A673 (cell line): ENCODE results near the gene IFNAR1.

ENCODE experiments used
- CTCF ChIP-seq: fragments of 300-800, 200-600 bp; sonication (generic); conservative IDR thresholded peaks from 2 replicates; pipeline ENCODE4 v1.5.1; 2017; ENCODE audit warnings: low read depth, mild to moderate bottlenecking, antibody characterized with exemption, low read length, moderate library complexity, mixed read lengths
- EZH2 ChIP-seq: fragments of 200-600 bp; sonication (generic); IDR thresholded peaks from 2 replicates; pipeline ENCODE4 v1.6.1; 2017; ENCODE audit warnings: borderline replicate concordance, low read depth, mild to moderate bottlenecking, mixed read lengths, antibody characterized with exemption, low read length; ENCODE audit not compliant: poor library complexity, severe bottlenecking

- TF ChIP-seq CTCF = no peak
- no peak for TF ChIP-seq EZH2
Observed at GRCh38 chr21:33327326-33327725, 2.6 kb downstream of the IFNAR1 start.
